Pancreas (tissue), 10 donors: Measurements from ENCODE around the gene MAPK12. TPM values are rescaled to one million over a fixed set of nuclear protein-coding genes. Genes with fewer than 3 reads are reported as not detected.

Source experiments
- ATAC-seq, 4 donors: fragments of 200-7000 bp; cut with Tn5 transposase; one replicate each; pipeline versions ENCODE4 v1.8.0 to v1.9.1; 2020; ENCODE audit warnings: mild to moderate bottlenecking in 4 of 4, moderate library complexity in 4 of 4
- DNase-seq, 6 donors: peaks; one replicate each; pipeline ENCODE4 v3.0.0-alpha.2; 2020
- FAIRE-seq: peaks from 2 replicates; lab custom pipeline; 2012; peaks lifted over from hg19 to GRCh38; lab: Jason Lieb, UNC
- H3K27ac ChIP-seq, 4 donors: fragments of 200-600 bp; sonication (generic); 1 replicate in 3 of 4; 2 replicates in 1 of 4; pipeline versions ENCODE4 v1.5.0 to v1.8.0; 2020
- H3K27me3 ChIP-seq, 4 donors: fragments of 200-600 bp; one replicate each; pipeline ENCODE4 v1.8.0; 2021
- H3K36me3 ChIP-seq, 3 donors: fragments of 200-600 bp; sonication (generic) in 1 of 3; one replicate each; pipeline versions ENCODE4 v1.5.0 to v1.8.0; 2020 to 2021
- H3K4me1 ChIP-seq, 3 donors: fragments of 200-600 bp; one replicate each; pipeline ENCODE4 v1.8.0; 2021
- H3K4me3 ChIP-seq, 4 donors: fragments of 200-600 bp; sonication (generic) in 2 of 4; one replicate each; pipeline versions ENCODE4 v1.5.0 to v1.8.0; 2020 to 2021
- H3K9me3 ChIP-seq, 4 donors: fragments of 200-600 bp; one replicate each; pipeline ENCODE4 v1.8.0; 2021
- WGBS, 2 donors: extraction: QIAGEN DNeasy Blood & Tissue Kit; methylation state at CpG; one replicate each; pipeline ENCODE4 v1.1.7; 2013; 5-methylcytosine and 5-hydroxymethylcytosine counted together
- intact Hi-C, 3 donors: fragments of 100-400 bp; cut with DNase I; formaldehyde crosslinking; loops; one replicate each; pipeline versions ENCODE4 v1.11.1 to v1.14.2; 2022
- polyA plus RNA-seq, 2 donors: library from polyadenylated mRNA; stranded (reverse); fragments of 200-250 nt; gene quantifications; one replicate each; pipeline ENCODE4 v1.2.3, GENCODE V29; 2013
- total RNA-seq, 6 donors: library from RNA; stranded (reverse); fragmentation: NEBNext Ultra II Directional in 4 of 6; extraction: Animal tissue kit (Norgen Biotek cat#: 25700) in 4 of 6; gene quantifications; one replicate each; pipeline versions ENCODE4 v1.2.1 to v1.2.4, GENCODE V29; 2021 to 2023
- TF ChIP-seq, protein P1 (sequence below), 4 donors: fragments of 200-600 bp; sonication (generic) in 3 of 4; IDR thresholded peaks; one replicate each; pipeline versions ENCODE4 v1.5.0 to v1.8.0; 2021; ENCODE audit warnings: antibody characterized with exemption in 4 of 4
- donor health status: healthy with polysubstance abuse.
- donor health status: DM: no; HTN: no; CAD: no; lungs with moderate emphysema.
- donor health status: DM: no; HTN: no; CAD: no.
- donor health status: control.
- donor health status: control.
- donor health status: Bipolar disorder and iron deficiency.
- donor health status: DM: yes; HTN: yes; CAD: no.
- donor health status: DM: no; HTN: no; CAD: no.
- donor health status: DM: no; HTN: no; CAD: no.
- donor health status: DM: yes; HTN: yes; CAD: no.

MAPK12 gene
- total and polyA plus RNA-seq, 8 donors, result 0.88 to 19.2 (median 2.4) TPM

DNA sequence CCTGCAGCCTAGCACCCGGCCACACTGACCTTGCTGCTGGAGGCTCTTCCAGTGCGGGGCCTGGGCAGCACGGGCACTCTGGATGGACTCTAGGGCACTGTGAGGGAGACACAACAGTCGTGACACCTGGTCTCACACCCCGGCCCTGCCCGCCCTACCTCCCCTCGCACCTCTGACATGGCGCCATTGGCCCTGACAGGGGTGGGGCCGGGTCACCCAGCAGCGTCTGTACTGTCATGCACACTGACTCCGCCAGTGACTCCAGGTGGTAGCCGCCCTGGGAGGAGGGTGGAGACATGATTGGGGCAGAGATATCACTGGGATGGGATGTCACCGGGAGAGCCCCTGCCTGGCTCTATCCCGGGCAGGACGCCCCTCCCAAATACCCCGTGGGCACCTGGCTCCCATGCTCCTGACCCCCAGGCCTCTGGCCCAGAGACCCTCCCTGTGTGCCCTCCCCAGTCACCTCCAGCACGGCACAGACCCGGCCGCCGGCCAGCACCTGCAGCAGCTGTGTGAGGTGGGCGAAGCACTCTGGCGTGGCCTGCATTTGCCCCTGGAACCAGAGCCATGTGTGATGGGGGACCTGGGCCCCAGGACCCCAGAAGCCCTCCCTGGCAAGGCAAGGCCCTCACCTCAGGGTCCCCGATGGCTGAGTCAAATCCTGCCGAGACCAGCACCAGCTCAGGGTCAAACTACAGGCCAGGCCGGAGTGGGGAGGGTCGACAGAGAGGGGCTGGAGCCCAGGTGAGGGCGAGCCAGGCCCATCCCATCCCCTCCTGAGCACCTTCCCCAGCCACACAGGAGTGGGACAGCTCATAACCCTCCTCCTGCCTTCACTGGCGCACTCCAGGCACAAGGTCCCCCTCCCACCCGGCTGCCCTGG lies 13.0 kb downstream of the MAPK12 start:
- 83 to 88% methylated on average over 26 to 29 of the region's 29 CpGs for WGBS, 2 donors
- intact Hi-C loops, result loop anchor here in 2 of 3 donors (5.0 to 10.0 kb wide), 2 partner anchors 256 to 259 kb away; partner anchors contain the start of genes LMF2 (in 2 of the 2) and NCAPH2 (in 2 of the 2)
- no peaks in the 10 kb centered on the region for H3K36me3 ChIP-seq
- FAIRE-seq (no peak), ATAC-seq (no peak), DNase-seq (no peak)
- no peaks in the 10 kb centered on the region for H3K27me3 ChIP-seq
- H3K4me3 ChIP-seq, result no peak overlapping the region
- H3K9me3 ChIP-seq, result no peaks in the 10 kb centered on the region
- TF ChIP-seq, protein P1, sequence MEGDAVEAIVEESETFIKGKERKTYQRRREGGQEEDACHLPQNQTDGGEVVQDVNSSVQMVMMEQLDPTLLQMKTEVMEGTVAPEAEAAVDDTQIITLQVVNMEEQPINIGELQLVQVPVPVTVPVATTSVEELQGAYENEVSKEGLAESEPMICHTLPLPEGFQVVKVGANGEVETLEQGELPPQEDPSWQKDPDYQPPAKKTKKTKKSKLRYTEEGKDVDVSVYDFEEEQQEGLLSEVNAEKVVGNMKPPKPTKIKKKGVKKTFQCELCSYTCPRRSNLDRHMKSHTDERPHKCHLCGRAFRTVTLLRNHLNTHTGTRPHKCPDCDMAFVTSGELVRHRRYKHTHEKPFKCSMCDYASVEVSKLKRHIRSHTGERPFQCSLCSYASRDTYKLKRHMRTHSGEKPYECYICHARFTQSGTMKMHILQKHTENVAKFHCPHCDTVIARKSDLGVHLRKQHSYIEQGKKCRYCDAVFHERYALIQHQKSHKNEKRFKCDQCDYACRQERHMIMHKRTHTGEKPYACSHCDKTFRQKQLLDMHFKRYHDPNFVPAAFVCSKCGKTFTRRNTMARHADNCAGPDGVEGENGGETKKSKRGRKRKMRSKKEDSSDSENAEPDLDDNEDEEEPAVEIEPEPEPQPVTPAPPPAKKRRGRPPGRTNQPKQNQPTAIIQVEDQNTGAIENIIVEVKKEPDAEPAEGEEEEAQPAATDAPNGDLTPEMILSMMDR (IDR thresholded peaks at IDR 0.05), result no peak
- peaks cover 14 to 21% (median 14%) of the 10 kb centered on the region in 3 donors for H3K4me1 ChIP-seq
- no peak overlapping the region for H3K27ac ChIP-seq

GRCh38 chr22:50247748-50248147 lies 13.7 kb downstream of the MAPK12 start:
- FAIRE-seq, result no peak
- ATAC-seq, result no peak
- no peaks in the 10 kb centered on the region for H3K36me3 ChIP-seq
- no peaks in the 10 kb centered on the region for H3K9me3 ChIP-seq
- TF ChIP-seq, protein P1 (IDR thresholded peaks at IDR 0.05), result no peak
- peak in 2 of 6 donors; percentile 50 to 56 for DNase-seq
- no peaks in the 10 kb centered on the region for H3K27me3 ChIP-seq
- intact Hi-C loops, result loop anchor here in 2 of 3 donors (5.0 to 10.0 kb wide), 2 partner anchors 257 to 260 kb away; partner anchors contain the start of genes LMF2 (in 2 of the 2) and NCAPH2 (in 2 of the 2)
- H3K4me1 ChIP-seq, result peaks cover 14 to 25% (median 14%) of the 10 kb centered on the region in 3 donors
- no peak overlapping the region for H3K27ac ChIP-seq
- WGBS, 2 donors, result 57 to 72% methylated on average over 14 to 16 of the region's 16 CpGs
- H3K4me3 ChIP-seq, result no peak overlapping the region

DNA sequence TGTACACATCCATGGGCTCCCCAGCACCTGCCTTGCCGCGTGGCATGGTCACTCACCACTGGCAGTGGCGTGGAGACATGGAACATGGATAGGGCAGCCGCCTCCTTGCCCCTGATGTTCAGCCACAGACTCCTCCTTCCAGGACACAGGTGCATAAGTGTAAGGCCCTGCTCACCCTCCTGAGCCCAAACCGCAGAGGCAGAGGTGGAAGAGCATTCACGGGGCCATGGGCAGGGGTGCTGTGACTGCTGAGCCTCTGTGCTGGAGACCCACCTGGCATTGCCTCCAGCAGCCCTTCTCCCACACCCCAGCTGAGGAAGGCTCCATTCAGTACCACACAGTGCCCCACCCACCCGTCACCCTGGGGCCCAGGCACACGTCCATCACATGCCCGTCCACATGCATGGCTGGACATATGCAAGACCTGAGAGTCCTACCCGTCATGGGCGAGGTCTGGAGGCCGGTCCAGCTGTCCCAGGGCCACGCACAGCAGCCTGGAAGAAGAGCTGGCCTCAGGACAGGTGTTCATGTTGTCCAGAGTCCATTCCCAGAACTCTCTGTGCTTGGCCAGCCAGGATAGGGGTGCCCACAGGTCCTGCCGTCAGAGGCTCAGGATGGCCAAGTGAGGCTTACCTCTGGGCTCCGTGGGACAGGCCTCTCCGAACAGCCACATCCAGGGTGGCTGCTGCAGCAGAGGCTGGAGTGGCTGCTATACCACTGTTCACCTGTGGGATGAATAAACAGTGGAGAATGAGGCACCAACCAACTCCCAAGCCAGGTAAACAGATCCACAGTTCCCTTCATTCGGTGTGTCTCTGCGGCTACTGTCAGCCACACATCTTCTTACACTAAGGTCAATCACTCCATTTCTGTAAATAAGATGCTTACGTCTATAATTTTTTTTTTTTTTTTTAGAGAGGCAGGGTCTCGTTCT lies 15.0 kb downstream of the MAPK12 start:
- peaks cover 15 to 37% (median 18%) of the 10 kb centered on the region in 3 donors for H3K4me1 ChIP-seq
- no peaks in the 10 kb centered on the region for H3K27me3 ChIP-seq
- H3K27ac ChIP-seq, result no peak overlapping the region
- no peaks in the 10 kb centered on the region for H3K9me3 ChIP-seq
- DNase-seq (no peak), FAIRE-seq (no peak), ATAC-seq (no peak)
- no peaks in the 10 kb centered on the region for H3K36me3 ChIP-seq
- H3K4me3 ChIP-seq, result peak overlapping the region in 1 of 4 donors; percentile 70
- WGBS, 2 donors, result 82 to 83% methylated on average over 20 of the region's 20 CpGs
- intact Hi-C loops, result loop anchor here in 2 of 3 donors (5.0 to 10.0 kb wide), 2 partner anchors 258 to 261 kb away; partner anchors contain the start of genes LMF2 (in 2 of the 2) and NCAPH2 (in 2 of the 2)
- TF ChIP-seq, protein P1 (IDR thresholded peaks at IDR 0.05), result no peak

GRCh38 chr22:50245214-50246072 lies 16.0 kb downstream of the MAPK12 start:
- intact Hi-C loops, result loop anchor here in 2 of 3 donors (5.0 to 10.0 kb wide), 2 partner anchors 259 to 262 kb away; partner anchors contain the start of genes LMF2 (in 2 of the 2) and NCAPH2 (in 2 of the 2)
- H3K4me1 ChIP-seq, result peaks cover 17 to 38% (median 24%) of the 10 kb centered on the region in 3 donors
- no peaks in the 10 kb centered on the region for H3K36me3 ChIP-seq
- peak overlapping the region; percentile 70 to 96 (median 86) for H3K4me3 ChIP-seq
- peak; percentile 19 to 48 (median 24) for ATAC-seq
- DNase-seq, result peak in 1 of 6 donors; percentile 67
- FAIRE-seq, result no peak
- TF ChIP-seq, protein P1 (IDR thresholded peaks at IDR 0.05), result no peak
- WGBS, 2 donors, result 10 to 20% methylated on average over 31 to 53 of the region's 53 CpGs
- H3K9me3 ChIP-seq, result no peaks in the 10 kb centered on the region
- peak overlapping the region; percentile 78 to 91 (median 84) for H3K27ac ChIP-seq
- no peaks in the 10 kb centered on the region for H3K27me3 ChIP-seq
